ENCODE data around the gene UBXN6.

Gene UBXN6

DNA sequence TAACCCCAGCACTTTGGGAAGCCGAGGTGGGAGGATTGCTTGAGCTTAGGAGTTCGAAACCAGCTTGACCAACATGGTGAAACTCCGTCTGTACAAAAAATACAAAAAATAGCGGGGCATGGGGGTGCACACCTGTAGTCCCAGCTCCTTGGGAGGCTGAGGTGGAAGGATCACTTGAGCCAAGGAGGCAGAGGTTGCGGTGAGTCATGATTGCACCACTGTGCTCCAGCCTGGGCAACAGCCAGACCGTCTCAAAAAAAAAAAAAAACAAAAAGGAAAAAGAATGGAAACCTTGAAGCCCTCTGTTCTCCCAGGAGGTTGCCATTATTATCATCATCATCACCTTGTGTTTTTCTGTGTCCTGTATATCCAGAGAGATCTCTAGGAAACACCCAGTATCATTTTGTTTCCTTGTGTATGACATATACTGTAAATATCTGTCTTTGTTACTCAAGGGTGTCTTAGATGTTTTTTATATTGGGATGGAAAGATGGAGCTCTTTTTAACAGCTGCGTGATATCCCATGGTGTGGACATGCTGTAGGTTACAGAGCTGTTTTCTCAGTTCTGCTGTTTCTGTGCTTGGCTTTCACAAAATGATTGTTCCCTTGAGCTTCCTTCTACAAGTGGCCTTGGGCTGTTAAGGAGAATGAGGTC lies 43.3 kb downstream of the UBXN6 start:
- H3K79me2 ChIP-seq (ENCODE audit: insufficient read depth, low read depth) = peaks cover 53% of the 10 kb centered on the region; the same call in 1 of the 2 replicates
- no peak overlapping the region for H3K9ac ChIP-seq
- no peak overlapping the region for H3K4me3 ChIP-seq (IDR thresholded peaks at IDR 0.05; ENCODE audit: insufficient read depth, low read depth, low read length)
- H3K27ac ChIP-seq = no peak overlapping the region
- TF ChIP-seq, protein P1, sequence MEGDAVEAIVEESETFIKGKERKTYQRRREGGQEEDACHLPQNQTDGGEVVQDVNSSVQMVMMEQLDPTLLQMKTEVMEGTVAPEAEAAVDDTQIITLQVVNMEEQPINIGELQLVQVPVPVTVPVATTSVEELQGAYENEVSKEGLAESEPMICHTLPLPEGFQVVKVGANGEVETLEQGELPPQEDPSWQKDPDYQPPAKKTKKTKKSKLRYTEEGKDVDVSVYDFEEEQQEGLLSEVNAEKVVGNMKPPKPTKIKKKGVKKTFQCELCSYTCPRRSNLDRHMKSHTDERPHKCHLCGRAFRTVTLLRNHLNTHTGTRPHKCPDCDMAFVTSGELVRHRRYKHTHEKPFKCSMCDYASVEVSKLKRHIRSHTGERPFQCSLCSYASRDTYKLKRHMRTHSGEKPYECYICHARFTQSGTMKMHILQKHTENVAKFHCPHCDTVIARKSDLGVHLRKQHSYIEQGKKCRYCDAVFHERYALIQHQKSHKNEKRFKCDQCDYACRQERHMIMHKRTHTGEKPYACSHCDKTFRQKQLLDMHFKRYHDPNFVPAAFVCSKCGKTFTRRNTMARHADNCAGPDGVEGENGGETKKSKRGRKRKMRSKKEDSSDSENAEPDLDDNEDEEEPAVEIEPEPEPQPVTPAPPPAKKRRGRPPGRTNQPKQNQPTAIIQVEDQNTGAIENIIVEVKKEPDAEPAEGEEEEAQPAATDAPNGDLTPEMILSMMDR (conservative IDR thresholded peaks at IDR 0.05; ENCODE audit: low read depth, low read length) = no peak
- no peak overlapping the region for H2AFZ ChIP-seq (ENCODE audit: low read depth)
- 0 out of 2 replicates have a peak, but pooled peaks cover 6% of the 10 kb centered on the region for H4K20me1 ChIP-seq (ENCODE audit: insufficient read depth)
- H3K4me1 ChIP-seq (ENCODE audit: low read depth, poor library complexity, severe bottlenecking) = no peaks in the 10 kb centered on the region
- no peak overlapping the region for H3K4me2 ChIP-seq
- peaks cover 11% of the 10 kb centered on the region; the same call in 1 of the 2 replicates for H3K36me3 ChIP-seq (ENCODE audit: insufficient read depth)
- H3K27me3 ChIP-seq (ENCODE audit: insufficient read depth, low read depth) = no peaks in the 10 kb centered on the region

DNA sequence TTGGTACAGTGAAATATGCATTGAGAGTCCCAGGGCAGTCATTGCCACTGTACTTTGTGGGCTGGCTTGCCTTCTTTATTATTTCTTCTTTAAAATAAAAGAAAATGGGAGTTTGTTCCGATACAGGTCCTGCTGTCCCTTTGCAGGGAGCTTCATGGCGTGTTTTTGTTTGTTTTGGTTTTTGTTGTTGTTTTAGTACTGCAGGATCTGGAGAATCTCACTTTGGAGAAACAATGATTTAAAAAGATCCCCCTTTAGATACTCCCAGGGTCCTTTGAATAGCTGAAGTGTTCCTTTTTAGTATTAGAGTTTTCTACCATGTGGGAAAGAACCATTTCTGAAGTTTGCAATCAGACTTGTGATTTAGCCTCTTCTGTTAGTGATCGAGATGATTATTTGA lies 44.0 kb downstream of the UBXN6 start:
- no peaks in the 10 kb centered on the region for H3K4me1 ChIP-seq (ENCODE audit: low read depth, poor library complexity, severe bottlenecking)
- H3K9ac ChIP-seq = no peak overlapping the region
- 0 out of 2 replicates have a peak, but pooled peaks cover 6% of the 10 kb centered on the region for H4K20me1 ChIP-seq (ENCODE audit: insufficient read depth)
- no peak overlapping the region for H3K27ac ChIP-seq
- no peak overlapping the region for H3K4me2 ChIP-seq
- peaks cover 11% of the 10 kb centered on the region; the same call in 1 of the 2 replicates for H3K36me3 ChIP-seq (ENCODE audit: insufficient read depth)
- H3K4me3 ChIP-seq (IDR thresholded peaks at IDR 0.05; ENCODE audit: insufficient read depth, low read depth, low read length) = no peak overlapping the region
- no peak overlapping the region for H2AFZ ChIP-seq (ENCODE audit: low read depth)
- no peaks in the 10 kb centered on the region for H3K27me3 ChIP-seq (ENCODE audit: insufficient read depth, low read depth)
- TF ChIP-seq, protein P1 (conservative IDR thresholded peaks at IDR 0.05; ENCODE audit: low read depth, low read length) = no peak
- peaks cover 59% of the 10 kb centered on the region; the same call in 1 of the 2 replicates for H3K79me2 ChIP-seq (ENCODE audit: insufficient read depth, low read depth)

DNA sequence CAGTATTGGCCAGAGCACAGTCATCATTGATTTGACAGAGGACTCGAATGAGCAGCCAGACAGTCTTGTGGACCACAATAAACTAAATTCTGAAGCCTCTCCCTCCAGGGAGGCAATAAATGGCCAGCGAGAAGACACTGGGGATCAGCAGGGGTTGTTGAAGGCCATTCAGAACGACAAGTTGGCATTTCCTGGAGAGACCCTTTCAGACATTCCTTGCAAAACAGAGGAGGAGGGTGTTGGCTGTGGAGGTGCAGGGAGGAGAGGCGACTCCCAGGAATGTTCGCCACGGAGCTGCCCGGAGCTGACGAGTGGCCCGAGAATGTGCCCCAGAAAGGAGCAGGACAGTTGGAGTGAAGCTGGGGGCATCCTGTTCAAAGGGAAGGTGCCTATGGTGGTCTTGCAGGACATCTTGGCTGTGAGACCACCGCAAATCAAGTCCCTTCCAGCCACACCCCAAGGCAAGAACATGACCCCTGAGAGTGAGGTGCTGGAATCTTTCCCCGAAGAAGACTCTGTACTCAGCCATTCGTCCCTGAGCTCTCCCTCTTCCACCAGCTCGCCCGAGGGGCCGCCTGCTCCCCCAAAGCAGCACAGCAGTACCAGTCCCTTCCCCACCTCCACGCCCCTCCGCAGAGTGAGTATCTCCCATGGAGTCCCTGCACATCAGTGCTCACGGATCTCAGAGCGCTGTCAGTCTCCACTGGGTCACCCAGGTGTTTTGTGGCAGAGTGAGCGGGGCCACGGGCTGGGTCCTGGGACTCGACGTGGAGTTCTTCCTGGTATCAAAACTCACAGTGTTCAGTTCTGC lies 48.3 kb downstream of the UBXN6 start:
- Histone ChIP-seq H3K4me3 (IDR thresholded peaks at IDR 0.05; ENCODE audit: insufficient read depth, low read depth, low read length) (no peak overlapping the region), H4K20me1 (ENCODE audit: insufficient read depth) (peaks cover 18% of the 10 kb centered on the region; the same call in 1 of the 2 replicates), H3K36me3 (ENCODE audit: insufficient read depth) (peaks cover 11% of the 10 kb centered on the region; the same call in 1 of the 2 replicates), H3K4me1 (ENCODE audit: low read depth, poor library complexity, severe bottlenecking) (peaks cover 5% of the 10 kb centered on the region), H3K79me2 (ENCODE audit: insufficient read depth, low read depth) (peaks cover 77% of the 10 kb centered on the region), H3K4me2 (no peak overlapping the region), H3K27ac (no peak overlapping the region), H3K27me3 (ENCODE audit: insufficient read depth, low read depth) (no peaks in the 10 kb centered on the region), H2AFZ (ENCODE audit: low read depth) (no peak overlapping the region), H3K9ac (no peak overlapping the region)
- TF ChIP-seq, protein P1 (conservative IDR thresholded peaks at IDR 0.05; ENCODE audit: low read depth, low read length) = no peak

DNA sequence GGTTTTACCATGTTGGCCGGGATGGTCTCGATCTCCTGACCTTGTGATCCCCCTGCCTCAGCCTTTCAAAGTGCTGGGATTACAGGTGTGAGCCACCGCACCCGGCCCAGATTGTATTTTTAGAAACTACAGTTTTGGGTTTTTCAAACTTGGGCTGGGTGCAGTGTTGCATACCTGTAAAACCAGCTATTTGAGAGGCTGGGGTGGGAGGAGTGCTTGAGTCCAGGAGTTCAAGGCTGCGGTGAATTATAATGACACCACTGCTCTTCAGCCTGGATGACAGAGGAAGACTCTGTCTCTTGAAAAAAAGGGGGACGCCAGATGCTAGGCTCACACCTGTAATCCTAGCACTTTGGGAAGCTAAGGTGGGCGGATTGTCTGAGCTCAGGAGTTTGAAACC lies 51.0 kb downstream of the UBXN6 start:
- TF ChIP-seq, protein P1 (conservative IDR thresholded peaks at IDR 0.05; ENCODE audit: low read depth, low read length) = no peak
- peaks cover 79% of the 10 kb centered on the region for H3K79me2 ChIP-seq (ENCODE audit: insufficient read depth, low read depth)
- peaks cover under 1% of the 10 kb centered on the region; the same call in 1 of the 2 replicates for H3K36me3 ChIP-seq (ENCODE audit: insufficient read depth)
- no peak overlapping the region for H3K4me2 ChIP-seq
- H3K27me3 ChIP-seq (ENCODE audit: insufficient read depth, low read depth) = no peaks in the 10 kb centered on the region
- H3K9ac ChIP-seq = no peak overlapping the region
- peaks cover 18% of the 10 kb centered on the region for H3K4me1 ChIP-seq (ENCODE audit: low read depth, poor library complexity, severe bottlenecking)
- H3K27ac ChIP-seq = no peak overlapping the region
- H2AFZ ChIP-seq (ENCODE audit: low read depth) = no peak overlapping the region
- H4K20me1 ChIP-seq (ENCODE audit: insufficient read depth) = peaks cover 12% of the 10 kb centered on the region
- H3K4me3 ChIP-seq (IDR thresholded peaks at IDR 0.05; ENCODE audit: insufficient read depth, low read depth, low read length) = no peak overlapping the region
